Right lobe of liver (tissue), 4 donors: ENCODE results near the gene GLO1.

Experiments used
- CTCF ChIP-seq, 4 donors: fragments of 200-600 bp in 3 of 4; fragments of 450-650 bp in 1 of 4; IDR thresholded peaks; one replicate each; pipeline versions ENCODE4 v1.5.1 to v1.8.0; 2016 to 2022; ENCODE audit warnings: antibody characterized with exemption in 4 of 4, mild to moderate bottlenecking in 2 of 4
- POLR2A ChIP-seq: fragments of 450-650 bp; IDR thresholded peaks from one replicate; pipeline ENCODE4 v1.6.1; 2017; ENCODE audit warnings: antibody characterized with exemption, mild to moderate bottlenecking
- donor health status: DM: no; HTN: no; CAD: no.
- donor health status: DM: no; HTN: no; CAD: no.
- donor health status: DM: no; HTN: yes; CAD: no.

GRCh38 chr6:38738261-38738660, 35.3 kb upstream of the GLO1 start:
- TF ChIP-seq CTCF (IDR thresholded peaks at IDR 0.05) (no peak), POLR2A (no peak)
